ENCODE data around the gene MYO5A.
"Not testable (repeated sequence)": the region's sequence is repeated elsewhere in the genome, so short reads cannot be mapped to it uniquely, and the experiment has no call there.

The MYO5A gene

GRCh38 chr15:52462806-52463360 is 65.8 kb downstream of the MYO5A start:
- no peak overlapping the region for H3K4me3 ChIP-seq (ENCODE audit: low read length, poor library complexity, severe bottlenecking)
- H4K20me1 ChIP-seq (ENCODE audit: insufficient read depth, low read length, poor library complexity, severe bottlenecking): no peaks in the 10 kb centered on the region
- peak overlapping the region; percentile 37 for H3K4me2 ChIP-seq (ENCODE audit: low read depth, low read length, poor library complexity, severe bottlenecking)
- no peaks in the 10 kb centered on the region for H3K9me3 ChIP-seq (ENCODE audit: insufficient read depth, low read depth, low read length)
- H3K9me2 ChIP-seq (replicated peaks; ENCODE audit: low read depth, low read length): no peaks in the 10 kb centered on the region
- peaks cover 4% of the 10 kb centered on the region; the same call in 1 of the 2 replicates for H3F3A ChIP-seq (ENCODE audit: low read depth)
- peaks cover 31% of the 10 kb centered on the region for H3K4me1 ChIP-seq (ENCODE audit: insufficient read depth, low read length, poor library complexity, severe bottlenecking)
- TF ChIP-seq CTCF (conservative IDR thresholded peaks at IDR 0.05; ENCODE audit: low read length): no peak
- no peak for TF ChIP-seq EZH2phosphoT487 (IDR thresholded peaks at IDR 0.05; ENCODE audit: borderline replicate concordance)
- peaks cover 26% of the 10 kb centered on the region; the same call in 1 of the 2 replicates for H3K79me2 ChIP-seq (ENCODE audit: insufficient read depth, low read length)
- H3K36me3 ChIP-seq (ENCODE audit: insufficient read depth, low read length): no peaks in the 10 kb centered on the region
- no peak overlapping the region for H2AFZ ChIP-seq (ENCODE audit: low read length)
- H3K27me3 ChIP-seq (ENCODE audit: insufficient read depth, low read length, poor library complexity, severe bottlenecking): no peaks in the 10 kb centered on the region
- H3K9ac ChIP-seq (ENCODE audit: low read depth, low read length, poor library complexity, severe bottlenecking): peak overlapping the region; percentile 16

- not testable (repeated sequence) for H3K36me3 ChIP-seq (ENCODE audit: insufficient read depth, low read length); H3K9me3 ChIP-seq (ENCODE audit: insufficient read depth, low read depth, low read length); H3K27me3 ChIP-seq (ENCODE audit: insufficient read depth, low read length, poor library complexity, severe bottlenecking); H3K4me3 ChIP-seq (ENCODE audit: low read length, poor library complexity, severe bottlenecking); H3K9ac ChIP-seq (ENCODE audit: low read depth, low read length, poor library complexity, severe bottlenecking); H2AFZ ChIP-seq (ENCODE audit: low read length); H3K4me2 ChIP-seq (ENCODE audit: low read depth, low read length, poor library complexity, severe bottlenecking); H3F3A ChIP-seq (ENCODE audit: low read depth); H3K9me2 ChIP-seq (replicated peaks; ENCODE audit: low read depth, low read length); H4K20me1 ChIP-seq (ENCODE audit: insufficient read depth, low read length, poor library complexity, severe bottlenecking)
- Histone ChIP-seq H3K79me2 (ENCODE audit: insufficient read depth, low read length) (peaks cover 12% of the 10 kb centered on the region; the same call in 1 of the 2 replicates), H3K4me1 (ENCODE audit: insufficient read depth, low read length, poor library complexity, severe bottlenecking) (peaks cover 19% of the 10 kb centered on the region)
Measured at GRCh38 chr15:52459701-52460100, 69.0 kb downstream of the MYO5A start.

GRCh38 chr15:52459265-52459664 is 69.4 kb downstream of the MYO5A start:
- not testable (repeated sequence) for H2AFZ ChIP-seq (ENCODE audit: low read length); H3F3A ChIP-seq (ENCODE audit: low read depth); H3K9me2 ChIP-seq (replicated peaks; ENCODE audit: low read depth, low read length); H3K9me3 ChIP-seq (ENCODE audit: insufficient read depth, low read depth, low read length); H3K4me3 ChIP-seq (ENCODE audit: low read length, poor library complexity, severe bottlenecking); H3K9ac ChIP-seq (ENCODE audit: low read depth, low read length, poor library complexity, severe bottlenecking); H3K27me3 ChIP-seq (ENCODE audit: insufficient read depth, low read length, poor library complexity, severe bottlenecking); H4K20me1 ChIP-seq (ENCODE audit: insufficient read depth, low read length, poor library complexity, severe bottlenecking); H3K36me3 ChIP-seq (ENCODE audit: insufficient read depth, low read length); H3K4me2 ChIP-seq (ENCODE audit: low read depth, low read length, poor library complexity, severe bottlenecking)
- H3K79me2 ChIP-seq (ENCODE audit: insufficient read depth, low read length): peaks cover 14% of the 10 kb centered on the region; the same call in 1 of the 2 replicates
- H3K4me1 ChIP-seq (ENCODE audit: insufficient read depth, low read length, poor library complexity, severe bottlenecking): peaks cover 15% of the 10 kb centered on the region

- peaks cover 15% of the 10 kb centered on the region; the same call in 1 of the 2 replicates for H3K79me2 ChIP-seq (ENCODE audit: insufficient read depth, low read length)
- no peak overlapping the region for H3K4me3 ChIP-seq (ENCODE audit: low read length, poor library complexity, severe bottlenecking)
- H3K9ac ChIP-seq (ENCODE audit: low read depth, low read length, poor library complexity, severe bottlenecking): no peak overlapping the region
- H3K9me2 ChIP-seq (replicated peaks; ENCODE audit: low read depth, low read length): no peaks in the 10 kb centered on the region
- H3F3A ChIP-seq (ENCODE audit: low read depth): no peaks in the 10 kb centered on the region
- H3K4me2 ChIP-seq (ENCODE audit: low read depth, low read length, poor library complexity, severe bottlenecking): no peak overlapping the region
- no peaks in the 10 kb centered on the region for H3K27me3 ChIP-seq (ENCODE audit: insufficient read depth, low read length, poor library complexity, severe bottlenecking)
- no peaks in the 10 kb centered on the region for H3K4me1 ChIP-seq (ENCODE audit: insufficient read depth, low read length, poor library complexity, severe bottlenecking)
- H2AFZ ChIP-seq (ENCODE audit: low read length): no peak overlapping the region
- peaks cover 3% of the 10 kb centered on the region; the same call in 1 of the 2 replicates for H3K9me3 ChIP-seq (ENCODE audit: insufficient read depth, low read depth, low read length)
- TF ChIP-seq EZH2phosphoT487 (IDR thresholded peaks at IDR 0.05; ENCODE audit: borderline replicate concordance): no peak
- no peak for TF ChIP-seq CTCF (conservative IDR thresholded peaks at IDR 0.05; ENCODE audit: low read length)
- no peaks in the 10 kb centered on the region for H3K36me3 ChIP-seq (ENCODE audit: insufficient read depth, low read length)
- H4K20me1 ChIP-seq (ENCODE audit: insufficient read depth, low read length, poor library complexity, severe bottlenecking): no peaks in the 10 kb centered on the region
Measured at GRCh38 chr15:52448011-52448890, 80.4 kb downstream of the MYO5A start.

Data from Loucy (cell line).